ENCODE results near the gene GANAB.

- TF ChIP-seq CTCF (IDR thresholded peaks at IDR 0.05): no peak
- no peak for TF ChIP-seq POLR2A (IDR thresholded peaks at IDR 0.05)
Measured at GRCh38 chr11:62578541-62578940, 67.9 kb downstream of the GANAB start.

All from testis (tissue), 2 donors.